BE2C (cell line): ENCODE results near the gene PPP1R3F.

Experiments used
- DNase-seq: peaks from one replicate; pipeline ENCODE4 v3.0.0-alpha.2; 2020
- H3K27me3 ChIP-seq: fragments of 250-450 bp; sonication (Bioruptor Pico); 2 replicates; pipeline ENCODE4 v1.5.1; 2020; ENCODE audit warnings: mild to moderate bottlenecking
- H3K36me3 ChIP-seq: fragments of 250-450 bp; sonication (Bioruptor Pico); 2 replicates; pipeline ENCODE4 v1.5.1; 2020; ENCODE audit warnings: mild to moderate bottlenecking
- H3K4me1 ChIP-seq: fragments of 250-450 bp; sonication (Bioruptor Pico); 2 replicates; pipeline ENCODE4 v1.5.1; 2020
- H3K4me3 ChIP-seq: 2 replicates; pipeline ENCODE4 v1.5.1; 2011; ENCODE audit warnings: low read depth, low read length
- H3K9me3 ChIP-seq: fragments of 250-450 bp; sonication (Bioruptor Pico); 2 replicates; pipeline ENCODE4 v1.5.1; 2020
- TF ChIP-seq, protein P1 (sequence below): IDR thresholded peaks from 2 replicates; pipeline ENCODE4 v1.5.1; 2012; ENCODE audit warnings: mild to moderate bottlenecking, low read depth, low read length

PPP1R3F gene

DNA sequence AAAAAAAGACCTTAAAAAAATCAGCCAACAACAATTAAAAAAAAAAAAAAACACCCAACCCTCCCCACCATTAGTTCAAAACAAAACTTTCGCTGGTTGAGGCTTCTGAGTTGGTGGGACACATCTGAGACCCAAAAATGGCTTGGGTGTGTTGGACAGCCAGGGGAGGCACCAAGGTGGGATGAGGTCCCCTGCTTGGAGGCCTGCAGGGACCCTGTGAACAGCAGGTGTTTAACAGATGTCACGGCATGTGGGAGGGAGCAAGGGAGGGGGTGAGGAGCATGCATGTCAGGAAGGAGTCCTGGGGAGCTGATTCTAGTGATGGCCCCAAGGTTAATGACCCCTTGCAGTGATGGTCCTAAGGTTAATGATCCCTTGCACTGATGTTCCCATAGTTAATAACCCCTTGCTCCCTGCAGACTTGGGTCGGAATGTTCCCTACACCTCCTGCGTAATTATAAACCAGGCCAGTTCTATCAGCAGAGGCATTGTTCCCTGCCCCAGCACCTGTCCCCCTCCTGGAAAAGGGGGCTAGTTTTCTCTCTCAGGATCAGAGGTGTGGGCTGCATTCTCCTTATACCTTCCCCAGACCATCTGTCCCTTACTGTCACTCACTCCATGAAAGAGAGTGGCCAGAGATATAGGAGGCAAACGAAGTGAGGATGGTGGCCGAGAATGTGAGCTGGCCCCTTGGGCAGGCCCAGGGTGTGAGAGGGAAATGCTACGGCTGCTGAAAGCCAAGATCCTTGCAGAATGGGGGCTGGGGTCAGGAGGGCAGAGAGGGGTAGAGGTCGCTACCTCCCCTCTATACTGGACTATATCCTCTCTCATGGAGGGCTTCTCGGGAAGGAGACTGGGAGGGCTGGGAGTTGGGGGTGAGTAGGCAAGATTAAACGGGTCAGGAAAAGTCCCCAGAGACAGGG is 2.8 kb upstream of the PPP1R3F start:
- H3K9me3 ChIP-seq = no peaks in the 10 kb centered on the region
- no peaks in the 10 kb centered on the region for H3K27me3 ChIP-seq

DNA sequence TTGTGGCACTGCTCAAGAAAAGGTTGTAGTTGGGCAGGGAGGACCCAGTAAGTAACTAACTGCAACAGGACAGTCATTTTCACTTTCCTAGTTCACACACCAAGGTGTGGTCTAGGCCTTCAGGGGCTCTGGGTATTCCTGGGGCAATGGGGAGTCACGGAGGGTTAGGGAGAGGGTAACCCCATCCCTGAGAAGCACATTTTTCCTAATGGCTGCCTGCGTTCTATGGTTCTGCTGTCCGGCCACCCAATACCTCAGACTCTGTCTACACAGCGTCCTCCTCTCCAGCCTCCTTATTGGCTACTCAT is 937 bp upstream of the PPP1R3F start:
- Histone ChIP-seq H3K27me3 (no peaks in the 10 kb centered on the region), H3K4me3 (peak overlapping the region; percentile 63), H3K36me3 (no peaks in the 10 kb centered on the region), H3K9me3 (no peaks in the 10 kb centered on the region), H3K4me1 (no peaks in the 10 kb centered on the region)
- TF ChIP-seq, protein P1, sequence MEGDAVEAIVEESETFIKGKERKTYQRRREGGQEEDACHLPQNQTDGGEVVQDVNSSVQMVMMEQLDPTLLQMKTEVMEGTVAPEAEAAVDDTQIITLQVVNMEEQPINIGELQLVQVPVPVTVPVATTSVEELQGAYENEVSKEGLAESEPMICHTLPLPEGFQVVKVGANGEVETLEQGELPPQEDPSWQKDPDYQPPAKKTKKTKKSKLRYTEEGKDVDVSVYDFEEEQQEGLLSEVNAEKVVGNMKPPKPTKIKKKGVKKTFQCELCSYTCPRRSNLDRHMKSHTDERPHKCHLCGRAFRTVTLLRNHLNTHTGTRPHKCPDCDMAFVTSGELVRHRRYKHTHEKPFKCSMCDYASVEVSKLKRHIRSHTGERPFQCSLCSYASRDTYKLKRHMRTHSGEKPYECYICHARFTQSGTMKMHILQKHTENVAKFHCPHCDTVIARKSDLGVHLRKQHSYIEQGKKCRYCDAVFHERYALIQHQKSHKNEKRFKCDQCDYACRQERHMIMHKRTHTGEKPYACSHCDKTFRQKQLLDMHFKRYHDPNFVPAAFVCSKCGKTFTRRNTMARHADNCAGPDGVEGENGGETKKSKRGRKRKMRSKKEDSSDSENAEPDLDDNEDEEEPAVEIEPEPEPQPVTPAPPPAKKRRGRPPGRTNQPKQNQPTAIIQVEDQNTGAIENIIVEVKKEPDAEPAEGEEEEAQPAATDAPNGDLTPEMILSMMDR = no peak
- no peak for DNase-seq

More for the DNA sequence above, 2.8 kb upstream of the PPP1R3F start:
- no peaks in the 10 kb centered on the region for H3K4me1 ChIP-seq
- TF ChIP-seq, protein P1 = no peak
- no peaks in the 10 kb centered on the region for H3K36me3 ChIP-seq
- no peak overlapping the region for H3K4me3 ChIP-seq
- no peak for DNase-seq

DNA sequence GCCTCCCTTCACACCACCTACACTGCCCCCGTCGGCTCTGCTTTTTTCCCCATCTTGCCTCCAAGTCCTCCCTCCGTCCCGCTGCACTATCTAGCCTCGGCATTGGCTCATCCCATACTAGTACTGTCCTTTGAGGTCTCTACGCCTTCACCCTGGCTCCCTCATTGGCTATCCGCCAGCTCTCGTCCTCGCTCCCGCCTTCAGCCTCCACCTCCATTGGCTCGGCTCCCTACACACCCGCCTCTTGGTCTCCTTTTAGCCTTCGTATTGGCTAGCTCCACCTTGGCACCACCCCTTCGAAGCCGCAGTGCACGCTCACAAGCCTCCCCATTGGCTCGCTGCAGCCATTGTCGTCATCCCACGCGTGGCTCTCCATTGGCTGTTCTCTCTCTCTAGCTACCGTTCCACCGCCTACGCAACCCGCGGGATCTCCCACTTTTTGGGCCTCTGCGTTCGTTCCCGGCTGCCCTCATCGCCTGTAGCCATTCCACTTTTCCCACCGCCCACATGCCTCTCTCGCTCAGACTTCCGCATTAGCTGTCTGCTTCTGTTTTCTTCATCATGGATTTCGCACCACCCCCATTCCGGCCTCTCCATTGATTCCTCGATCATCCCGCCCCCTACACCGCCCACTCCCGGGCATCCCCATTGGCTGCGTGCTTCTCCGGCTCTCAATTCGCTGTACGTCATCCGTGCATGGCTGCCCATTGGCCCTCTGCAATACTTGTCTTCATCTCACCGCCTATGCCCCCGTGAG is 405 bp upstream of the PPP1R3F start:
- no peaks in the 10 kb centered on the region for H3K27me3 ChIP-seq
- DNase-seq = peak; percentile 95
- TF ChIP-seq, protein P1 = no peak
- H3K4me3 ChIP-seq = peak overlapping the region; percentile 68
- H3K4me1 ChIP-seq = no peaks in the 10 kb centered on the region
- H3K36me3 ChIP-seq = no peaks in the 10 kb centered on the region
- H3K9me3 ChIP-seq = no peaks in the 10 kb centered on the region

DNA sequence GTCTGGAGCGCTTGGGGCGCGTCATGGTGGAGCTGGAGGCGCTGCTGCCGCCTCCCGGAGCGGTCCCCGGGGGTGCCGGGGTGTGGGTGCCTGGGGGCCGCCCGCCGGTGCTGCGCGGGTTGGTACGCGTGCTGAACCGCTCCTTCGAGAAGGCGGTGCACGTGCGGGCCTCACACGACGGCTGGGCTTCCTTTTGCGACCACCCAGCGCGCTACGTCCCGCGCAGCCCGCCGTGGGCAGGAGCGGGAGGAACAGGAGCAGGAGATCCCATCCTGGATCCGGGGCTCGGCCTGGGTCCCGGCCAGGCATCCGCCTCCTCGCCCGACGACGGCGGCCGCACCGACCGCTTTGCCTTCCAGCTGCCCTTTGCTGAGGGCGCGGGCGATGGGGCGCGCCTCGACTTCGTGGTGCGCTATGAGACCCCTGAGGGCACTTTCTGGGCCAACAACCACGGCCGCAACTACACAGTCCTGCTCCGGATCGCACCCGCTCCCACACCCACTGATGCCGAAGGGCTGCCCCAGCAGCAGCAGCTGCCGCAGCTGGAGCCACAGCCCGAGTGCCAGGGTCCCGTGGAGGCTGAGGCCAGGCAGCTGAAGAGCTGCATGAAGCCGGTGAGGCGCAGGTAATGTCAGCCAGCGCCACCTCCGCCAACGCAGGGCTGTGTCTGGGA is 792 bp downstream of the PPP1R3F start:
- H3K36me3 ChIP-seq = no peaks in the 10 kb centered on the region
- peak overlapping the region; percentile 57 for H3K4me3 ChIP-seq
- H3K27me3 ChIP-seq = no peaks in the 10 kb centered on the region
- no peaks in the 10 kb centered on the region for H3K9me3 ChIP-seq
- no peaks in the 10 kb centered on the region for H3K4me1 ChIP-seq
- TF ChIP-seq, protein P1 = no peak
- no peak for DNase-seq

DNA sequence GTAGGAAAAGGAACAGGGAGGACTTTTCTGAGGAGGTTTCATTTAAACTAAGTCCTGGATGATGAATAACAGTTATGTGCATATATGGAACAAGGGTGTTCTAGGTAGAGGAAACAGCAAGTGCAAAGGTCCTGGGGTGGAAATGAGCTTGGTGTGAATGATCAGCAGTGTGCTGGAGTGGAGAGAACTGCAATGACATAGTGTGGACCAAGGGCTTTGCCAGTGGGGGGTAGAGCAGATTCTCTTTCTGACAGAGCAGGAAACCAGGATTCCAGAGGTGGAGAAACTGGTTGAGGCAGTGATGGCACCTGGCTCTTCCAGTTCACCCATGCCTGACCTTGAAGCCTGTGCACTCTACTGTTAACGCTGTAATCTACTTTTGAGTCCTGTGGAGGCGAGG is 1.7 kb downstream of the PPP1R3F start:
- Histone ChIP-seq H3K4me3 (no peak overlapping the region), H3K27me3 (no peaks in the 10 kb centered on the region), H3K9me3 (no peaks in the 10 kb centered on the region), H3K36me3 (no peaks in the 10 kb centered on the region), H3K4me1 (no peaks in the 10 kb centered on the region)
- no peak for DNase-seq
- TF ChIP-seq, protein P1 = no peak
